ENCODE results near the gene ARHGEF39. TPM values are rescaled to one million over a fixed set of nuclear protein-coding genes. Genes with fewer than 3 reads are reported as not detected.

The ARHGEF39 gene
- polyA plus RNA-seq, 2 of the 4 experiments (the other 2 are of a cell fraction), result 17.6 to 19.5 TPM

GRCh38 chr9:35687972-35688557 is 23.1 kb upstream of the ARHGEF39 start (continued):
- no peak for TF ChIP-seq EP300 (IDR thresholded peaks at IDR 0.05)

- FAIRE-seq (no peak), ATAC-seq (no peak), DNase-seq (ENCODE audit: low read depth in 1 of 2, low spot score in 1 of 2) (peak in 1 of 2 experiments; percentile 43)
- Histone ChIP-seq H3K4me3 (peak overlapping the region; percentile 87; the same call in 1 of the 3 replicates), H3K4me1 (peaks cover 44% of the 10 kb centered on the region), H3K27ac (peak overlapping the region in 1 of 2 experiments; percentile 93; a peak in 3 of 6 replicates), H3K4me2 (peak overlapping the region; percentile 79), H3K9me3 (no peaks in the 10 kb centered on the region)
- POLR2A ChIA-PET, result interaction anchor here (1.1 to 1.7 kb wide), 2 partner anchors 22 to 45 kb away, joined by 3 to 4 read pairs; partner anchors contain the start of genes ARHGEF39, CREB3 and TLN1
- WGBS (ENCODE audit: missing lambda C conversion rate), result 83% methylated on average over 2 of the region's 2 CpGs
- TF ChIP-seq HEYL (CRISPR knock-in tag; IDR thresholded peaks at IDR 0.05) (no peak), KDM1A (IDR thresholded peaks at IDR 0.05; ENCODE audit: low read depth) (no peak)
- CTCF ChIA-PET, result interaction anchor here (2.8 to 32.5 kb wide), 4 partner anchors 9 to 69 kb away, joined by 12 to 758 read pairs (median 285); partner anchors contain the start of genes ARHGEF39, CA9, CCDC107 and CREB3
Observed at GRCh38 chr9:35687306-35687705, 22.3 kb upstream of the ARHGEF39 start.

GRCh38 chr9:35686222-35687203 is 21.5 kb upstream of the ARHGEF39 start:
- Histone ChIP-seq H3K4me1 (peaks cover 48% of the 10 kb centered on the region), H3K27ac (peak overlapping the region in 1 of 2 experiments; percentile 93; a peak in 1 of 6 replicates), H3K4me3 (no peak overlapping the region), H3K4me2 (peak overlapping the region; percentile 79), H3K9me3 (no peaks in the 10 kb centered on the region)
- POLR2A ChIA-PET, result interaction anchor here (0.7 to 1.1 kb wide), 3 partner anchors 10 to 46 kb away, joined by 3 to 4 read pairs (median 3); partner anchors contain the start of genes CCDC107, CREB3, RMRP and TLN1
- WGBS (ENCODE audit: missing lambda C conversion rate), result 84% methylated on average over 11 of the region's 11 CpGs
- no peak for ATAC-seq
- no peak for TF ChIP-seq PBX3 (IDR thresholded peaks at IDR 0.05)
- TF ChIP-seq EP300 (IDR thresholded peaks at IDR 0.05), result no peak
- no peak for TF ChIP-seq FOSL2 (IDR thresholded peaks at IDR 0.05)
- TF ChIP-seq FOSL2 (CRISPR knock-in tag; IDR thresholded peaks at IDR 0.05), result no peak
- no peak for TF ChIP-seq MYC (IDR thresholded peaks at IDR 0.05; ENCODE audit: borderline replicate concordance, low read length)
- TF ChIP-seq RNF2 (IDR thresholded peaks at IDR 0.05; ENCODE audit: borderline replicate concordance, low read depth), result no peak
- TF ChIP-seq TFCP2L1 (CRISPR knock-in tag; IDR thresholded peaks at IDR 0.05), result no peak
- TF ChIP-seq SMC3 (IDR thresholded peaks at IDR 0.05), result no peak
- TF ChIP-seq JUN (IDR thresholded peaks at IDR 0.05), result no peak
- TF ChIP-seq POLR2A (IDR thresholded peaks at IDR 0.05; ENCODE audit: low read length), result no peak
- TF ChIP-seq MAZ (IDR thresholded peaks at IDR 0.05; ENCODE audit: borderline replicate concordance, low read depth, low read length), result no peak
- no peak for TF ChIP-seq REST (IDR thresholded peaks at IDR 0.05)
- no peak for TF ChIP-seq CTCF (IDR thresholded peaks at IDR 0.05)
- TF ChIP-seq HOXB5 (CRISPR knock-in tag; IDR thresholded peaks at IDR 0.05), result no peak
- no peak for TF ChIP-seq FOSB (CRISPR knock-in tag; IDR thresholded peaks at IDR 0.05)
- TF ChIP-seq RFX5 (IDR thresholded peaks at IDR 0.05), result no peak
- TF ChIP-seq USF2 (IDR thresholded peaks at IDR 0.05), result no peak
- no peak for TF ChIP-seq POLR2AphosphoS2 (conservative IDR thresholded peaks at IDR 0.05; ENCODE audit: low read length)
- no peak for TF ChIP-seq MAX (IDR thresholded peaks at IDR 0.05)
- CTCF ChIA-PET, result interaction anchor here (0.9 to 18.3 kb wide), 5 partner anchors 10 to 70 kb away, joined by 4 to 498 read pairs (median 20); partner anchors contain the start of genes ARHGEF39, CA9, CCDC107 and RMRP
- no peak for FAIRE-seq
- DNase-seq (ENCODE audit: low read depth in 1 of 2, low spot score in 1 of 2), result no peak

Measured in A549 (cell line).